ENCODE results near the gene ALKBH3.

- TF ChIP-seq CTCF (IDR thresholded peaks at IDR 0.05) (no peak), EP300 (IDR thresholded peaks at IDR 0.05) (no peak), POLR2A (IDR thresholded peaks at IDR 0.05) (no peak)
These were observed 69.8 kb downstream of the ALKBH3 start for GRCh38 chr11:43950311-43950855.
